Natural killer cell treated with Interleukin-12 subunit alpha and Interleukin-12 subunit beta and Interleukin-15 and Interleukin-18, amount 100 ng/mL, for 72 hours (primary cell): ENCODE data around the gene AK9. TPM values are rescaled to one million over a fixed set of nuclear protein-coding genes. Genes with fewer than 3 reads are reported as not detected.
"Not testable (repeated sequence)": the region's sequence is repeated elsewhere in the genome, so short reads cannot be mapped to it uniquely, and the experiment has no call there.

Experiments used
- ATAC-seq, 2 donors: fragments of 150-1000 bp; cut with Tn5 transposase in 1 of 2; sonication (Bioruptor Pico), chemical (Tn5 transposase) in 1 of 2; 2 replicates each; pipeline ENCODE4 v1.10.0; 2021
- DNase-seq: peaks from one replicate; pipeline ENCODE4 v3.0.0; 2022; ENCODE audit warnings: low spot score
- H3K27ac Mint-ChIP-seq, 2 donors: 1 replicate in 1 of 2; 2 replicates in 1 of 2; pipeline ENCODE4 v1.8.0; 2022; ENCODE audit warnings: mixed read lengths in 2 of 2, mild to moderate bottlenecking in 1 of 2, moderate library complexity in 1 of 2
- H3K27me3 Mint-ChIP-seq, 2 donors: 1 replicate in 1 of 2; 2 replicates in 1 of 2; pipeline ENCODE4 v1.8.0; 2022; ENCODE audit warnings: mixed read lengths in 2 of 2
- H3K36me3 Mint-ChIP-seq: one replicate; pipeline ENCODE4 v1.8.0; 2022; ENCODE audit warnings: mixed read lengths
- H3K4me1 Mint-ChIP-seq, 2 donors: 1 replicate in 1 of 2; 2 replicates in 1 of 2; pipeline ENCODE4 v1.8.0; 2022; ENCODE audit warnings: low read depth in 2 of 2, mixed read lengths in 2 of 2, mild to moderate bottlenecking in 1 of 2
- H3K4me3 Mint-ChIP-seq: one replicate; pipeline ENCODE4 v1.8.0; 2022; ENCODE audit warnings: mixed read lengths
- H3K9me3 Mint-ChIP-seq: 2 replicates; pipeline ENCODE4 v1.8.0; 2022; ENCODE audit warnings: mixed read lengths
- total RNA-seq, 2 donors: library from RNA; stranded (reverse); gene quantifications; one replicate each; pipeline ENCODE4 v1.2.3, GENCODE V29; 2022

AK9 gene
- total RNA-seq, 2 donors from 2014 or later = 7.3 to 8.4 TPM

GRCh38 chr6:109631403-109631802, 59.6 kb downstream of the AK9 start:
- H3K27me3 Mint-ChIP-seq = no peaks in the 10 kb centered on the region
- H3K9me3 Mint-ChIP-seq = no peaks in the 10 kb centered on the region
- no peak for ATAC-seq
- peaks cover 0 to under 1% of the 10 kb centered on the region in 2 donors for H3K4me1 Mint-ChIP-seq
- DNase-seq = no peak
- H3K36me3 Mint-ChIP-seq = peaks cover 1% of the 10 kb centered on the region
- H3K27ac Mint-ChIP-seq = no peak overlapping the region
- H3K4me3 Mint-ChIP-seq = no peak overlapping the region

- DNase-seq (no peak), ATAC-seq (no peak)
- peaks cover 0 to 2% of the 10 kb centered on the region in 2 donors for H3K27me3 Mint-ChIP-seq
- no peak overlapping the region for H3K4me3 Mint-ChIP-seq
- no peak overlapping the region for H3K27ac Mint-ChIP-seq
- peaks cover 8% of the 10 kb centered on the region for H3K36me3 Mint-ChIP-seq
- H3K9me3 Mint-ChIP-seq = peaks cover 2% of the 10 kb centered on the region
- H3K4me1 Mint-ChIP-seq = peaks cover 0 to 3% of the 10 kb centered on the region in 2 donors
Observed at GRCh38 chr6:109628158-109629000, 62.6 kb downstream of the AK9 start.

GRCh38 chr6:109626311-109626710, 64.7 kb downstream of the AK9 start:
- Mint-ChIP-seq H3K27me3 (peaks cover 0 to 2% of the 10 kb centered on the region in 2 donors), H3K4me3 (no peak overlapping the region), H3K36me3 (peaks cover 8% of the 10 kb centered on the region), H3K4me1 (peaks cover 0 to 3% of the 10 kb centered on the region in 2 donors), H3K27ac (no peak overlapping the region), H3K9me3 (peaks cover 2% of the 10 kb centered on the region)
- ATAC-seq (no peak), DNase-seq (no peak)

GRCh38 chr6:109625199-109625598, 65.8 kb downstream of the AK9 start:
- DNase-seq (no peak), ATAC-seq (no peak)
- Mint-ChIP-seq H3K27ac (no peak overlapping the region), H3K4me3 (no peak overlapping the region), H3K27me3 (peaks cover 0 to 2% of the 10 kb centered on the region in 2 donors), H3K36me3 (peaks cover 8% of the 10 kb centered on the region), H3K4me1 (peaks cover 0 to 3% of the 10 kb centered on the region in 2 donors), H3K9me3 (peaks cover 2% of the 10 kb centered on the region)

GRCh38 chr6:109623288-109623687, 67.7 kb downstream of the AK9 start:
- peaks cover 2% of the 10 kb centered on the region for H3K9me3 Mint-ChIP-seq
- no peak overlapping the region for H3K4me3 Mint-ChIP-seq
- peaks cover 8% of the 10 kb centered on the region for H3K36me3 Mint-ChIP-seq
- no peak for ATAC-seq
- DNase-seq = no peak
- H3K4me1 Mint-ChIP-seq = peaks cover 0 to 3% of the 10 kb centered on the region in 2 donors
- peaks cover 0 to 2% of the 10 kb centered on the region in 2 donors for H3K27me3 Mint-ChIP-seq
- H3K27ac Mint-ChIP-seq = no peak overlapping the region

GRCh38 chr6:109612268-109612667, 78.7 kb downstream of the AK9 start:
- Mint-ChIP-seq H3K4me1 (peaks cover 0 to 7% of the 10 kb centered on the region in 2 donors), H3K27ac (no peak overlapping the region), H3K27me3 (no peaks in the 10 kb centered on the region), H3K36me3 (peaks cover 10% of the 10 kb centered on the region), H3K9me3 (no peaks in the 10 kb centered on the region), H3K4me3 (no peak overlapping the region)
- no peak for DNase-seq
- ATAC-seq = no peak

- peaks cover 10% of the 10 kb centered on the region for H3K36me3 Mint-ChIP-seq
- DNase-seq (no peak), ATAC-seq (no peak)
- peaks cover 0 to 7% of the 10 kb centered on the region in 2 donors for H3K4me1 Mint-ChIP-seq
- H3K27me3 Mint-ChIP-seq = no peaks in the 10 kb centered on the region
- no peak overlapping the region for H3K4me3 Mint-ChIP-seq
- no peaks in the 10 kb centered on the region for H3K9me3 Mint-ChIP-seq
- no peak overlapping the region for H3K27ac Mint-ChIP-seq
Observed at GRCh38 chr6:109611502-109611901, 79.5 kb downstream of the AK9 start.

- DNase-seq (no peak), ATAC-seq (no peak)
- Mint-ChIP-seq H3K27me3 (no peaks in the 10 kb centered on the region), H3K9me3 (no peaks in the 10 kb centered on the region), H3K27ac (no peak overlapping the region), H3K4me3 (no peak overlapping the region), H3K4me1 (peaks cover 0 to 7% of the 10 kb centered on the region in 2 donors), H3K36me3 (peaks cover 11% of the 10 kb centered on the region)
Observed at GRCh38 chr6:109610590-109610989, 80.4 kb downstream of the AK9 start.

GRCh38 chr6:109609737-109610136, 81.3 kb downstream of the AK9 start:
- Mint-ChIP-seq H3K27me3 (no peaks in the 10 kb centered on the region), H3K4me3 (no peak overlapping the region), H3K36me3 (peaks cover 15% of the 10 kb centered on the region), H3K27ac (no peak overlapping the region), H3K4me1 (peaks cover 0 to 7% of the 10 kb centered on the region in 2 donors), H3K9me3 (no peaks in the 10 kb centered on the region)
- no peak for DNase-seq
- no peak for ATAC-seq

GRCh38 chr6:109606359-109606758, 84.6 kb downstream of the AK9 start:
- no peak overlapping the region for H3K27ac Mint-ChIP-seq
- peaks cover 9% of the 10 kb centered on the region for H3K9me3 Mint-ChIP-seq
- peaks cover 24% of the 10 kb centered on the region for H3K36me3 Mint-ChIP-seq
- ATAC-seq (no peak), DNase-seq (no peak)
- H3K4me3 Mint-ChIP-seq = no peak overlapping the region
- no peaks in the 10 kb centered on the region for H3K27me3 Mint-ChIP-seq
- peaks cover 0 to 5% of the 10 kb centered on the region in 2 donors for H3K4me1 Mint-ChIP-seq

GRCh38 chr6:109595998-109596397, 95.0 kb downstream of the AK9 start:
- peaks cover 0 to 2% of the 10 kb centered on the region in 2 donors for H3K4me1 Mint-ChIP-seq
- H3K27me3 Mint-ChIP-seq = no peaks in the 10 kb centered on the region
- peak in 1 of 2 donors; percentile 31 for ATAC-seq
- H3K9me3 Mint-ChIP-seq = peaks cover 6% of the 10 kb centered on the region
- peaks cover 16% of the 10 kb centered on the region for H3K36me3 Mint-ChIP-seq
- H3K27ac Mint-ChIP-seq = no peak overlapping the region
- H3K4me3 Mint-ChIP-seq = no peak overlapping the region
- no peak for DNase-seq

GRCh38 chr6:109580519-109580918, 110.5 kb downstream of the AK9 start:
- Mint-ChIP-seq H3K4me1 (no peaks in the 10 kb centered on the region), H3K27me3 (no peaks in the 10 kb centered on the region), H3K4me3 (no peak overlapping the region), H3K9me3 (no peaks in the 10 kb centered on the region), H3K36me3 (peaks cover 9% of the 10 kb centered on the region), H3K27ac (no peak overlapping the region)
- ATAC-seq = no peak
- no peak for DNase-seq

GRCh38 chr6:109579361-109579760, 111.6 kb downstream of the AK9 start:
- H3K27me3 Mint-ChIP-seq = no peaks in the 10 kb centered on the region
- no peak overlapping the region for H3K4me3 Mint-ChIP-seq
- peaks cover 9% of the 10 kb centered on the region for H3K36me3 Mint-ChIP-seq
- DNase-seq (no peak), ATAC-seq (no peak)
- H3K27ac Mint-ChIP-seq = no peak overlapping the region
- H3K4me1 Mint-ChIP-seq = no peaks in the 10 kb centered on the region
- no peaks in the 10 kb centered on the region for H3K9me3 Mint-ChIP-seq

GRCh38 chr6:109569901-109570300, 121.1 kb downstream of the AK9 start:
- H3K9me3 Mint-ChIP-seq, ATAC-seq, DNase-seq, H3K36me3 Mint-ChIP-seq, H3K4me3 Mint-ChIP-seq, H3K27me3 Mint-ChIP-seq, H3K27ac Mint-ChIP-seq, H3K4me1 Mint-ChIP-seq: not testable (repeated sequence)
